Activated CD8-positive, alpha-beta memory T cell treated with anti-CD3 and anti-CD28 coated beads for 1 hour (primary cell): ENCODE data around the gene CFH.
"Not testable (repeated sequence)": the region's sequence is repeated elsewhere in the genome, so short reads cannot be mapped to it uniquely, and the experiment has no call there.

Experiments used
- DNase-seq, 2 donors: peaks; one replicate each; pipeline ENCODE4 v3.0.0-alpha.2; 2020; ENCODE audit warnings: low read depth in 1 of 2; ENCODE audit errors: extremely low read depth in 1 of 2

The CFH gene

DNA sequence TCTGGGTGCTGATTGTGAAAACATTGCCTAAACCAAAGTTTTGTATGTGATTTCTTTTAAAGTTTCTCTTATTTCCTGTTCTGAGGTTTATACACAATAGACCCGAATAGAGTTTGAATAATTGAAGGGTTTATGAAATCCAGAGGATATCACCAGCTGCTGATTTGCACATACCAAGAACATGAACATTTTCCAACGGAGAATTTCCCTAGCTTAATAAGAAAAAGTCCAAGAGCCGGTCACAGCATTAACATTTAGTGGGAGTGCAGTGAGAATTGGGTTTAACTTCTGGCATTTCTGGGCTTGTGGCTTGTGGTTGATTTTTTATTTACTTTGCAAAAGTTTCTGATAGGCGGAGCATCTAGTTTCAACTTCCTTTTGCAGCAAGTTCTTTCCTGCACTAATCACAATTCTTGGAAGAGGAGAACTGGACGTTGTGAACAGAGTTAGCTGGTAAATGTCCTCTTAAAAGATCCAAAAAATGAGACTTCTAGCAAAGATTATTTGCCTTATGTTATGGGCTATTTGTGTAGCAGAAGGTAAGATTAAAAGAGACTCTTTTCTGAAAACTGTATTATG is at the start of gene CFH:
CFH (plus strand) TSS at position 407 of the 579 bp plus-strand sequence; CDS start at position 482, 75 bp downstream.
- no peak for DNase-seq

DNA sequence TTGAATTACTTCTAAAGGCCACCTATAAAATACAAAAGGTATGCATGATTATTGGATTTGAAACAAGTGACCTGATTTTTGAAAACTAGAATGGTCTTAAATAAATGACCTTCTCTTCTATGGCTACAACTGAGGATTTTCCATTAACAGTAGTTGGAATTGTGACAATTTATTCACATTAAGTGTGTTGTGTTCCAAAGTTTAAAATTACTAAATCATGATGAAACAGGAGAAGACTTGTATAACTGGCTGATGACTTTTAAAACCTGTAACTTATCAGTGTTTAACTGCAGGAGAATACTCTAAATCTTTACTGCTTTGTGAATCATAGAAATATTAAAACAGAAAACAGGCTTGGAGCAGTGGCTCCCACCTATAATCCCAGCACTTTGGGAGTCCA is 48.2 kb upstream of the CFH start:
- no peak for DNase-seq

DNA sequence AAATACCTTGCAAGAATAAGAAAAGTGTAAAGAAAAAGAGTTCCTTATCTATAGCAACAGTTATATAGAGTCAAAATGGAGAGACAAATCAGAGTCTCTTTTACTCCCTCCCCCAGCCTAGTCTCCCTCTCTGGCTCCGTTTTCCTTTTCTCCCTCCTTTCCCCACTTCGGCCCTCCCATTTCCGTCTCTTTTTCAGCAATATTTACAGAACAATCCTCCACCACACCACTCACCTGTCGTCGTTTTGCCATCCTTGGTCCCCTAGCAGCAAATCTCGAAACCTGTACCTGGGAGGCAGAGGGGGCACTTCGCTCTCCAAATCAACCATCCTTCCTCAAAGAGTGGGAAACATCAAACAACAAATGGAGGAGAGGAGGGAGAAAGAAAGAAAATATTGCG is 43.9 kb upstream of the CFH start:
- no peak for DNase-seq

DNA sequence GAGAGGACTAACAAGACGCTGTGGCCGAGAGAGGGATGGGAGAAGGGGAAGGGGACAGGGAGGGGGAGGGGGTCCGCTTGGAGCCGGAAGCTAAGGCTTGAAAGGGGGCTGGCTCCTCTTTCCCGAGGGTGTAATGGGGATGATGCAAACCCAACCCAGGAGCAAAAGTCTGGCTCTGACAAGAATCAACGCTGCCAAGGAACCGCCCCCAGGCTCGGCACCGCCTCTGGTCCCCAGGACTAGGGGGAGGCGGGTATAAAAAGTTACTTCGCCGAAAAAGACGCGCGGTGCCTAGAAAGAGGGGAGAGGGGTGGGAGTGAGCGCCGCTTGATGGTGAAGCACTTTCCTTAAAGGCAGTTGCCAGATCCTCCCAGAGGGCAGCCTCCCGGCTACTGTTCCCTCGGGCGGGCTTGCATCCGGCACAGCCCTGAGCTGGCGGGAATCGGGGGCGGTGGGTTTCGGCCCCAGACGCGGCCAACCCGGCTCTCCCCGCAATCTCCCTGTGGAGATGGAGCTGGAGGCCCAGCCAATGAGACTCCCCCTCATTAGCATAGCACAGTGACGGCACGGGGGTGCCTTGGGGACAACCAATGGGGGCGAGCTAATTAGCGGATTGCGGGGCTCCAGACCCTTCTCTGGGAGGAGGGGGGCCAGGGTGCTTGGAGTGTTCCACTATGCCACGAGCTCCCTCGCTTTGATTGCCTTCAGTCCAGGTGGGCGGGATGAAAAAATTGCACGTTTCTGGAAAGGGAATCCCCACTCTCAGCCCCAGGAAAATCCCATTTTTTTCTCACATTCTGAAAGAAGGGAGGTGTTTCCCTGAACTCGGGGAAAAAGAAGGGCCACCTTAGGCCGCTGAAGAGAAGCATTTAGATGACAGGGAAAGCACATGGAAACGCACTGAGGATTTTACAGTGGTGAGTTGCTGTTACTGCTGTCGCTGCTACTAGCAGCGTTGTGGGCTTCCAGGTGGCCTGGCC is 43.2 kb upstream of the CFH start, which contains the start of gene KCNT2:
KCNT2 (minus strand) TSS at position 51 of the 980 bp plus-strand sequence. CDS start 131 bp downstream, outside the sequence.
- DNase-seq: no peak

DNA sequence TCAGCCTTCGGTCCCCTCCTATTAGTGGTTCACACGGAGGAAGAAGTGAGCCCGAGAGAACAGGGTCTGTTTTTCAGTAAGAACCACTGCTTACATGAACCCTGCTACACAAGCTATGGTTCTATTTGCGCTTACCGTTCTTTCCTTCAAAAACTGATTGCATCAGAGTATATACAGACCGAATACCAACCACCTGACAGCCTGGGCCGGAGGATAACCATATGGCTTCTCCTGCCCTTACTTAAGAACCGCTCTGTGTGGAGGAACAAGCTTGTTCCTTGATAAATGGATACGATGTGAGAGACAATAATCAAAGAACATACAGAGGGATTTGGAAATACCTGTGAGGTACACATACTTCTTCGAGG is 42.5 kb upstream of the CFH start:
- no peak for DNase-seq

DNA sequence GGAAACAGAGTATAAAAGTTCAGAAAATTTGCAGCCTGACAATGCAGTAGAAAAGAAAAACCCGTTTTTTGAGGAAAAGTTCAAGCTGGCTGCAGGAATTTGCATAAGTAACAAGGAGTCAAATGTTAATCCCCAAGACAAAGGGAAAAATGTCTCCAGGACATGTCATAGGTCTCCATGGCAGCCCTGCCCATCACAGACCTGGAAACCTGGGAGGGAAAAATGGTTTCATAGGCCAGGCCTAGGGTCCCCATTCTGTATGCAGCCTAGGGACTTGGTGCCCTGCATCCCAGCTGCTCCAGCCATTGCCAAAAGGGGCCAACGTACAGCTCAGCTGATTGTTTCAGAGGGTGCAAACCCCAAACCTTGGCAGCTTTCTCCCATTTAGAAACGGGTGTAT is 40.0 kb upstream of the CFH start:
- DNase-seq: no peak

DNA sequence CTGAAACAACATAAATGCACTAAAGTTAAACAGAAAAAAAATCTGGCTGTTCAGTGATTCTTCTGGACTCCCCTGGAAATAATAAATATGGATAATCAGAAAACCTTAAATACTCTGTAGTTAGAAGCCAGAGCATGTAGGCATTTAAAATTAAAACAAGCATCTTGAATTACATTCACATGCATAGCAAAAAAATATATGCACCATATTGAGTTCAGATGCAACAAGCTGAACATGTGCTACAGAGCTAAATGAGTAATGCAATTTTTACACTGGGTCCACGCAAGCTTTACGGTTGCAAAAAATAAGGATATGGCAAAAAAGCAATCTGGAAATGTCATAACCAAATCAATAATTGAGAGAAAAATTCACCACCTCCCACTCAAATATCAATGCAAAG is 32.1 kb upstream of the CFH start:
- DNase-seq: no peak

DNA sequence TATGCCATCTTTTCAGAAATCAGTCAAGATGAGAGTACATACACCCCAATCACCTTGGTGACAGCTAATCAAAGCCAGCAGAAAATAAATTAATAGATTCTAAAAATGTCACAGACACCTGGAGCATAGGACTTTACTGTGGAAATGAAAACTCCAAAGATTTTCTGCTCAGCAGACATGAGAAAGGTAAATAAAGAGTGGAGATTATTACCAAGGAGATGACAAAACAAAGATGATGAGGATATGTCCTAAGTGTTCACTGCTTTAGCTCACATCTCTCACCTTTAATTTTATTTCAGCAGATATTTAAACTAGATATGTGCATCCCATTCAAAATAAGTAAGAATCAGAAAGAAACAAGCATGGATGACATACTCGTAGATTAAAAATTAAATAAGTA is 28.8 kb upstream of the CFH start:
- DNase-seq: no peak

DNA sequence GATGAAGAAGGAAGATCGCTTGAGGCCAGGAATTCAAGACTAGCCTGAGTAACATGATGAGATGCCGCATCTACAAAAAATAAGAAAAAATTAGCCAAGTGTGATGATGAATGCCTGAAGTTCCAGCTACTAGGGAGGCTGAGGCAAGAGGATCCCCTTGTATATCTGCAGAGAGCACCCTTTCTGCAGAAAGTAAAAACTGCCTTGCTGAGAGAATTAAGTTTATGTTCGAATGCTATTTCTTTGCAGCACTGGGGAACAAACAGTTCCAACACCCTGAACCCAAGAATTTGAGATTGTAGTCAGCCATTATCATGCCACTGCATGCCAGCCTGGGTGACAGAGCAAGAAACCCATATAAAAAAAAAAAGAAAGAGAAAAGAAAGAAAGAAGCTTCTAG is 23.0 kb upstream of the CFH start:
- no peak for DNase-seq

DNA sequence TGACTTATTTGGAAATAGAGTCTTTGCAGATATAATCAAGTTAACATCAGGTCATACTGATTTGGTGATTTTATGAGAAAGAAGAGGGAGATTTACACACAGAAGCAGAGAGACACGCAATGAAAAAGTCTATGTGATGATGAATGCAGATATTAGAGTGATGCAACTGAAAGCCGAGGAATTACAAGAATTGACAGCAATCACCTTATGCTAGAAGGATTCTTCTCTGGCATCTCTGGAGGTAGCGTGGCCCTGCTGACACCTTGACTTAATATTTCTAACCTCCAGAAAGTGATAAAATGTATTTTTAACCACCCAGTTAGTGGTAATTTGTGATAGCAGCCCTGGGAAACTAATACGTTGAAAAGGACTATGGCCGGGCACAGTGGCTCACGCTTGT is 14.2 kb upstream of the CFH start:
- no peak for DNase-seq

DNA sequence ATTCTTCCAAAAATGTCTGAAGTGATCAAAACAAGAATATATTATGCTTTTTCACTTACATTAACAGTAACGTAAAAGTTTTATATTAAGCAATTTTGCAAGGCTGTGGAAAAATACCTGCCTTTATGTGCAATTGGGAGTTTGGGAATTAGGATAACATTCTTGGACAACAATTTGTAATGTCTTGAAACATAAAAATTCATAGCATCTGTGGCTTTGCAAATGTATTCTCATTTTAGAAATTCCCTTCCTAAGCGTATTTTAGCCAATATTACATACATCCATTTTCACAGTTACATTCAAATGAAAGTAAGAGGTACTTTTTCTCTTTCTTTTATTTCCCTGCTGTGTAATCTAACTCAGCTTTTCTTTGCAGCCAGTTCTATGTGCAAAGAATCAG is 13.4 kb upstream of the CFH start:
- DNase-seq: no peak

DNA sequence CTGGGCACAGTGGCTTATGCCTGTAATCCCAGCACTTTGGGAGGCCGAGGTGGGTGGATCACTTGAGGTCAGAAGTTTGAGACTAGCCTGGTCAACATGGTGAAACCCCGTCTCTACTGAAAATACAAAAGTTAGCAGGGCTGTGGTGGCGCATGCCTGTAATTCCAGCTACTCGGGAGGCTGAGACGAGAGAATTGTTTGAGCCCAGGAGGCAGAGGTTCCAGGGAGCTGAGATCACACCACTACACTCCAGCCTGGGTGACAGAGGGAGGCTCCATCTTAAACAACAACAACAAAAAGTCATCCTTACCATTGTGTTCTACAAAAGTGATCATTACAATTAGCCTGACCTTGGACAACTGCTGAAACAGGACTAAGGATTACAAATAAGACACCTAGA is 12.6 kb upstream of the CFH start:
- not testable (repeated sequence) for DNase-seq

DNA sequence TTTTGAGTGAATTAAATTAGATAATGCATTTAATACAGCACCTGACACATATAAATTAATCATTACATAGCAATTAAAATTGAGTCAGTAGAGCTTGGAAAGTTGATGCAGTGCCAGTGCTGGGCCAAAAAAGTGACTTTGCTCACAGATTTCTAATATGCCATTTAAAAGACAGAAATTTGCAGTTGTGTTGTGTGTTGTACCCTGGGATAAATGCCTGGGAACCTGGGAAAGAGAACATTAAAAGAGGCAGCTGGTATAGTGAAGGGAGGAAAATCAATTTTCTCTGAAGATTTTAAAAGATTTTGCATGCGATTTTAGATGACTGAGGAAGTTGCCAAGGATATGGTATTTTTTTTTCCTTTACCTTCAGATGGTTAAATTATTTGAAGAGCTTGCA is 10.9 kb upstream of the CFH start:
- no peak for DNase-seq

DNA sequence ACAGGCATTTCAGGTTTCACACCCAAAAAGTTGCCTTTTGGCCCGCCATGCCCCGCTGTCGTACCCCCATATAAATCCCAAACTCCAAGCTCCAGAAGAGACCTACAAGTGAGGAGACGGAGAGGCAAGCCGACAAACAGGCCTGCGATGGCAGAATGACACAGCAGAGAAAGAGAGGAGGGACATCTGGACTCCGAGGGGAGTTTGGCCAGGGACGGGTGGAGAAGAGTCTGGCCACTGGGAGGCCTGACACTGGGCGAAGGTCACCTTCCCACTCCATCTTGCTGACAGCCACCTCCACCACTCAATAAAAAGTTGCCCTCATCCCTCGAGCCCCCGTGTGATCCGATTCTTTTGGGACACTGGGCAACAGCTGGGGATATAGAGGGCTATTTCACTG is 1.9 kb upstream of the CFH start:
- DNase-seq: no peak

DNA sequence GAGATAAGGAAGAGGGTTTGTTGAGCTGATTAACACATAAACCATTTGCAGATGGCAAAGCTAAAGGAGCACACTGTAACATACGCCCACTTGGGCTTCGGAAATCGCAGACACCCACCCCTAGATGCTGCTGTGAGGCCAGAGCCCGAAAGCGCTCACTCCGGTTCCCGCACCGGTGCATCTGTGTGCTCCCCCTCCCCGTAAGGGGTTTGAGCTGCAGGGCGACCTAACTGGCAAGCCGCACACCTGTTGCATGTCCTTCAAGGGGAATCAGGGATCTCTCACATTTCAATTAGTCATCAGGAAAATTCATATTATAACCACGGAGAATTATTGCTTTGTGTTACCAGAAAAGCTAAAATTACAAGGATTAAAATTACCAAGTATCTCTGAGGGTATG is 1.4 kb upstream of the CFH start:
- DNase-seq: no peak

DNA sequence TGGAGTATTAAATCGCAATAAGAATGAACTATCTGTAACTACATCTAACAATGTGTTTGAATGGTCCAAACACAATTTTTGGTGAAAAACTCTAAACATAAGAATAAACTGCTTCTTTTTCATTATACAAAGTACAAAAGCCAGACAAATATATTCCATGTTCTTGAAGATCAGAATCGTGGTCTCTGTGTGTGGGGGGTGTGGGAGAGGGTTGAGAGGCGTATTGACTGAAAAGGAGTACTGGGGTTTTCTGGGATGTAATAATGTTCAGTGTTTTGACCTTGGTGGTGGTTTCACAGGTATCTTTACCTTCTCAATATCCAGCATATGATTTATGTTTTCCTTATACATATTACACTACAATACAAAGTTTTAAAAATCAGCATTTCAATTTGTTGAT is 764 bp upstream of the CFH start:
- DNase-seq: no peak

DNA sequence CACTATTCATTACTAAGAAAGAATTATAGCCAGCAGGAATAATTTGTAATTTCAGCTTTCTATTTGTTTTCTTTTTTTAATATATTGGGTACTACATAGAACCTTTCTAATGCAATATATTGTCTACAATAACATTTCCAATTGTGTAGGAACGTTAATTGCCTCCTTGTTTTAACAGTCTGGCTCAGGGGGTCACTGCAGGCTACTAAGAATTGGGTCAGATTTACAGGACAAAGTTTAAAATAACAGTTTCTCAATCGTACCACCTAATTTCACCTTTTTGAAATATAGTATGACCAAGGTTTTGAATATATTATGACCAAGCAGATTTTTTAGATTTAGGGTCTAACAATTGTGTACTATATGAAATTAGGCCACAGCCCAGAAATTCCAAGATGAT is 2.4 kb downstream of the CFH start:
- DNase-seq: no peak

DNA sequence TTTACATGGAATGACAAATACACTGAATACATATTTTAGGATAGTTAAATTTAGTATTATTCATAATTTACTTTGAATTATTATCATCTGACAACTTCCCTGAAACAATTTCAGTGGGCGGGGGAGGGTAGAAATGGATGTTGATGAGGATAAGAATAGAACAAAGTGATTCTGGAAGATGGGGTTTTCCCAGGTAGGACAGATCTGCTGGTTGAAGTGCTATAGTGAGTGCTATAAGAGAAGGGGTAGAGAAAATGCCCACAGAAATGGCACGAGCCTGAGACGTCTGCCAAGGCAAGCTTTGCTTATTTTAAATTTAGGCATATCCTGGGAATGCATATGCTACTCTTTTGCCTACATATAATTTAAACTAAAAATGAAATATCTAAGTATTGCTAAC is 3.2 kb downstream of the CFH start:
- DNase-seq: no peak

DNA sequence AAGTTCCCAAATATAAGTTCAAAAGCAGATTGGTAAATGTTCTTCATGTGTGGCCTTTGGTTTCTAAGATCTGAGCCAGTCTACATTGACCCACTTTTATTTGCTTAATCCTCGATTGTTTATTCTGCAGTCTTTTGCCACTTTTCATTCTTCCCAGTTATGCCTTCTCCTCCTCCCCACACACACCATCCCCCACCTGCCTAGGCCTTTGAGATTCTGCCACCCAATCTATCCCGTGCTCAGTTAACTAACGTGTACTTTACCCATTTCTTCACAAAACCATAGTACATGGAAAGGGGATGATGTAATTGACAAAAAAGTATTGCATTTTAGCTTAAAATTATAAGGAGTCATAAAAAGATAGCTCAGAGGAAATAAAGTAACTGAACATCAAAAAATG is 3.7 kb downstream of the CFH start:
- no peak for DNase-seq

DNA sequence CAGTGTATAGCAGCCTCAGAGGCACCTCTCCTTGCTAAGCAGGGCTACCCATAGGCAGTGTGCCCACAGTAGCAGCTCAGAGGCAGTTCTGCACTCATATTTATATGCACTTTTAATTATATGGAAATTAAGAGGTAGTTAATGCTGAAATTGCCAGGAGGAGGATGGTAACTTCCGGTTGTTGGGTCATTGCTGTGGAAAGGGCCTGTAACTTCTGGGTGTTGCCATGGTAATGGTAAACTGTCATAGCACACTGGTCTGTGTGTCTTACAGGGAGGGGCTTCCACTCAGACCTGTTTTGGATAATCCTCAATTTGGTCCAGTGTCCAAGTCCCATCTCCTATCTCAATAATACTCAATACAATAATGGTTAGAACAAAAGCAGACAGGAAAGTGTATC is 7.6 kb downstream of the CFH start:
- no peak for DNase-seq

DNA sequence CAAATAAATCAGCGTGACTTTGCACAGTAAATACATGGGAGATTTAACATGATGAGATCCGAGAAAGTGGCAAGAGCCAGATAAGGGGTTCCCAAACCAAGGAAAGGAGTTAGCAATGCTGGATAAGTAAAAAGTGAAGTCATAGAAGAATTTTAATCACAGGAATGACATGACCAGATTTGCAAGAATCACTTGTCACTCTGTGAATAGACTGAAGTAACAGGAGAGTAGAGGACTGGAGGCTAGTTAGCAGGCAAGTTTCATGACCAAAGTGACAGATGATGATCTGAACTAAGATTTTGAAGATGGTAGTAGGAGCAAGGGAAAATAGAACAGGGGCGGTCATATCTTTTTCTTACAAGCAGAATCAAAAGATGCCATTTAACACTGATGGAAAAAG is 8.4 kb downstream of the CFH start:
- no peak for DNase-seq

DNA sequence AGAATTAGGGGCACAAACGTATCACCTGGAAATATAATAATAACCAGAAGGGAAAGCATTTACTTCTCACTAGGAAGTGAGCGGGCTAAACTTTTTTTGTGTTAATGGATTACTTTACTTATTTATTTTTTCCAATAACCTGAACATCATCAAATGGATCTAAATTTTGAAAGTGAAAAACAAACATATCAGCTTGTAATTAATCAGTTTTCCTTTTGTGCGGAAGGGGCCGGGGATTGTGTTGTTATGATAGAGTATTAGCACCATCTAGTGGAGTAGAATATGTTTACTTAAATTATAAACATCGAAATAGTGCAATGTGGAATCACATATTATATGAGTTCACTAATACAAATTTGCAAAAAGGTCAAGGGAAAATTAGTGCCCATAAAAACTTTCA is 9.0 kb downstream of the CFH start:
- DNase-seq: no peak
